Esophagus muscularis mucosa (tissue), 4 donors: ENCODE data around the gene CDC6. TPM values are rescaled to one million over a fixed set of nuclear protein-coding genes. Genes with fewer than 3 reads are reported as not detected.

ENCODE experiments used
- DNase-seq: peaks from one replicate; pipeline ENCODE4 v3.0.0-alpha.2; 2017; ENCODE audit errors: extremely low spot score
- H3K27ac ChIP-seq, 4 donors: fragments of 200-600 bp; sonication (generic); replicated peaks in 1 of 4; 1 replicate in 3 of 4; 2 replicates in 1 of 4; pipeline ENCODE4 v1.5.1; 2016 to 2019; ENCODE audit warnings: mild to moderate bottlenecking in 1 of 4
- H3K27me3 ChIP-seq, 4 donors: fragments of 200-600 bp; sonication (generic); one replicate each; pipeline versions ENCODE4 v1.5.1 to v1.6.0; 2016 to 2019
- H3K36me3 ChIP-seq, 4 donors: fragments of 200-600 bp; sonication (generic); one replicate each; pipeline ENCODE4 v1.5.1; 2016 to 2019
- H3K4me1 ChIP-seq, 4 donors: fragments of 200-600 bp; sonication (generic); one replicate each; pipeline ENCODE4 v1.5.1; 2016 to 2019
- H3K4me3 ChIP-seq, 4 donors: fragments of 200-600 bp; sonication (generic); 1 replicate in 2 of 4; 2 replicates in 2 of 4; pipeline ENCODE4 v1.5.1; 2016 to 2019; ENCODE audit warnings: mild to moderate bottlenecking in 4 of 4, moderate library complexity in 1 of 4
- H3K9me3 ChIP-seq, 4 donors: fragments of 200-600 bp; sonication (generic); 1 replicate in 3 of 4; 2 replicates in 1 of 4; pipeline ENCODE4 v1.5.1; 2016 to 2019
- CTCF ChIP-seq, 3 experiments: fragments of 200-600 bp in 2 of 3; fragments of 450-650 bp in 1 of 3; sonication (generic) in 2 of 3; IDR thresholded peaks; one replicate each; pipeline ENCODE4 v1.5.1; 2017 to 2019; ENCODE audit warnings: antibody characterized with exemption in 3 of 3, mild to moderate bottlenecking in 2 of 3, moderate library complexity in 1 of 3
- EP300 ChIP-seq: sonication (generic); formaldehyde crosslinking; IDR thresholded peaks from one replicate; pipeline ENCODE4 v1.6.1; 2017; ENCODE audit warnings: antibody characterized with exemption
- POLR2A ChIP-seq: fragments of 450-650 bp; IDR thresholded peaks from one replicate; pipeline ENCODE4 v1.6.1; 2017; ENCODE audit warnings: antibody characterized with exemption, moderate library complexity, mild to moderate bottlenecking, low read depth
- POLR2AphosphoS5 ChIP-seq, 2 donors: sonication (generic); formaldehyde crosslinking; IDR thresholded peaks; one replicate each; pipeline ENCODE4 v1.6.1; 2017; ENCODE audit warnings: antibody characterized with exemption in 2 of 2
- WGBS: methylation state at CpG from one replicate; pipeline ENCODE4 v1.1.5; 2018; 5-methylcytosine and 5-hydroxymethylcytosine counted together
- intact Hi-C: fragments of 100-400 bp; cut with DNase I; formaldehyde crosslinking; loops from one replicate; pipeline ENCODE4 v1.15.1; 2023
- total RNA-seq, 4 donors: library from RNA; depleted of rRNA; stranded (reverse); fragments of >200 nt; gene quantifications; one replicate each; pipeline versions ENCODE4 v1.1.0 to v1.2.1, GENCODE V29; 2016

Gene CDC6
- total RNA-seq, 4 donors from 2014 or later: 0.32 to 0.83 (median 0.44) TPM

DNA sequence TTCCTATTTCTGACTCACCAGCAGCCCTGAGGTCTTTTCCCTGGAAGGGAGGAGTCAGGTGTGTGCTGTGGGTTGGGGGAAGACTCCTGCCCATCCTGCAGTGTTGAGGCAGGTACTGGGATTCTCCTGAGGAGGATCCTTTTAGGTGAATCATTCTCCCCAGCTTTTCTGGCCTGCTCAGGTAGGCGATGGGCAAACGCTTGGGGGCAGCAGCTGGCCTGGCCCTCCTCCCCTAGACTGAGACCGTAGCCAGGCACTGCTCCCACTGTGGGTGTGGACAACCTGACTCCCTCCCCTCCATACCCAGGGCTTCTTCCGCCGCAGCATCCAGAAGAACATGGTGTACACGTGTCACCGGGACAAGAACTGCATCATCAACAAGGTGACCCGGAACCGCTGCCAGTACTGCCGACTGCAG, 61.8 kb downstream of the CDC6 start:
- Histone ChIP-seq H3K36me3 (peaks cover 10 to 62% (median 61%) of the 10 kb centered on the region in 4 donors), H3K27ac (peak overlapping the region; percentile 96 to 98 (median 96)), H3K4me3 (no peak overlapping the region), H3K27me3 (no peaks in the 10 kb centered on the region), H3K4me1 (peaks cover 74 to 94% (median 90%) of the 10 kb centered on the region in 4 donors), H3K9me3 (no peaks in the 10 kb centered on the region)
- whole genome bisulfite sequencing: 44% methylated on average over 2 of the region's 10 CpGs
- intact Hi-C loops: no loop called here
- TF ChIP-seq EP300: no peak
- peak in 1 of 2 donors; percentile 13 for TF ChIP-seq POLR2AphosphoS5 (IDR thresholded peaks at IDR 0.05)
- no peak for DNase-seq

GRCh38 chr17:40349895-40350688, 62.4 kb downstream of the CDC6 start:
- Histone ChIP-seq H3K36me3 (peaks cover 15 to 66% (median 66%) of the 10 kb centered on the region in 4 donors), H3K27ac (peak overlapping the region; percentile 96 to 98 (median 96)), H3K9me3 (no peaks in the 10 kb centered on the region), H3K4me3 (peak overlapping the region in 1 of 4 donors; percentile 8), H3K4me1 (peaks cover 73 to 94% (median 90%) of the 10 kb centered on the region in 4 donors), H3K27me3 (no peaks in the 10 kb centered on the region)
- TF ChIP-seq POLR2A (no peak), POLR2AphosphoS5 (IDR thresholded peaks at IDR 0.05) (peak in 1 of 2 donors; percentile 2), EP300 (no peak), CTCF (IDR thresholded peaks at IDR 0.05) (no peak)
- 31% methylated on average over 10 of the region's 19 CpGs for WGBS
- DNase-seq: no peak
- intact Hi-C loops: no loop called here

DNA sequence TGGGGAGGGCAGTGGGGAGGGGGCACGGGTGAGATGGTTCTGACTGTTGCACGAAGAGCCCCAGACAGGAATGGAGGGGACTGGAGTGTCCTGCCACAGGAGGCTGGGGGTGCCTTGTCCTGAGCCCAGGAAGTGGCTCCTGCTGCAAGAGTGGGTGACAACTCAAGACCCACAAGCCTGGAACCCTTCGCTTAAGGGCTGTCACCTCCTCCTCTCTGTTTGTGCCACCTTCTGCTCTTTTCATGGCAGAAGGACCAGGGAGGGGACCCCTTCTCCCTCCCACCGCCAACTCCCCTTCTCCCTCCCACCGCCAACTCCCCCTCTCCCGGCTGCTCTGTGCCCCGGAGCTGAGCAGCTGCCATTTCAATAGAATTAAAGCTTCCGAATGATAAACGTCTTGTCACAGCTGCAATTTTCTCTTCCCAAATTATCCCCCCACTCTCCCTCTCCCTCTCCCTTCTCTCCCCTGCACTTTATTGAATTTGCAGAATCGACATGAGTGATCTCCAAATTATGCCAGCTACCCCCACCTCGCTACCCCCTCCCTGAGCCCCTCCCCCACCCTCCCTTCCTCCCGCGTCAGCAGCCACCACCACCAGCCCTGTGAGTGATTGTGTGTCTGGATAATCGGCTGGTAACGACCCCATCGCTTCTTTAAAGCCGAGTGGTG, 63.1 kb downstream of the CDC6 start:
- Histone ChIP-seq H3K27ac (peak overlapping the region; percentile 44 to 98 (median 96)), H3K36me3 (peaks cover 20 to 73% (median 73%) of the 10 kb centered on the region in 4 donors), H3K4me3 (no peak overlapping the region), H3K4me1 (peaks cover 72 to 94% (median 90%) of the 10 kb centered on the region in 4 donors), H3K27me3 (no peaks in the 10 kb centered on the region), H3K9me3 (no peaks in the 10 kb centered on the region)
- TF ChIP-seq POLR2AphosphoS5 (IDR thresholded peaks at IDR 0.05) (no peak), POLR2A (no peak), EP300 (no peak)
- WGBS: 64% methylated on average over 17 of the region's 17 CpGs
- no peak for DNase-seq
- intact Hi-C loops: no loop called here

DNA sequence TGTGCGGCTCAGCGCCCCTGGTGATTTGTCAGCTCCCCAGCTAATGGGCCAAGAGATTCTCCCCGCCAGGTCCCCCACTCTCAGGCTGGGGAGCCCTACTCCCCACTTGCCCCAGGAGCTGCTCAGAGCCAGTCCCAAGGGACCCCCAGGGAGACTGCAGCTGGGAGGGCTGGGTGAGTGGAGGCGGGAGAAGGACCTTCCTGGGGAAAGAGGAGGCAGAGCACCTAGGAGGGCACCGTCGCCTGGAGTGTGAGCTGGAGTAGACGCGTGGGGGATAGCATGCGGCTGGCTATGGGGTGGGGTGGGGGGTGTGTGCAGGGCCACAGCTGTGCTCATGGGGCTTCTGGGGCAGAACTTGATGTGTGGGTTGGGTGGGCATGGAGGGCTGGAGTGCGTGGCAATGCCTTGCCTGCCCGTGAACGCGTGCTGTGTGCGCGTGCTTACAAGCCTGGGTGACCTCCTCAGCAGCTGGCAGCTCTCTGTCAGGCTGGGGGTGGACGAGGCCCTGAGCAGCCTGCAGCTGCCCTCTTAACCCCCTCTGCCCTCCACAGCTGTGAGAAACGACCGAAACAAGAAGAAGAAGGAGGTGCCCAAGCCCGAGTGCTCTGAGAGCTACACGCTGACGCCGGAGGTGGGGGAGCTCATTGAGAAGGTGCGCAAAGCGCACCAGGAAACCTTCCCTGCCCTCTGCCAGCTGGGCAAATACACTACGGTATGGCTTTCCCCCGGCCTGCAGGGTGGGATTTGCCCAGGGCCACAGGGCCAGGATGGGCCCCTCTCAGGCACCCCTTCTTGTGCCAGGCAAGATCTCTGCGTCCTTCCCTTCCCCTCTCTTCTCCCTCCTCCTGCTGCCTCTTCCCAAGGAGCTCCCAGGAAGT, 63.9 kb downstream of the CDC6 start:
- TF ChIP-seq POLR2A (no peak), EP300 (no peak), CTCF (IDR thresholded peaks at IDR 0.05) (no peak), POLR2AphosphoS5 (IDR thresholded peaks at IDR 0.05) (no peak)
- intact Hi-C loops: no loop called here
- Histone ChIP-seq H3K9me3 (no peaks in the 10 kb centered on the region), H3K27ac (peak overlapping the region; percentile 44 to 98 (median 96)), H3K4me3 (no peak overlapping the region), H3K36me3 (peaks cover 26 to 81% (median 79%) of the 10 kb centered on the region in 4 donors), H3K4me1 (peaks cover 64 to 92% (median 89%) of the 10 kb centered on the region in 4 donors), H3K27me3 (no peaks in the 10 kb centered on the region)
- DNase-seq: no peak
- 84% methylated on average over 21 of the region's 27 CpGs for WGBS

DNA sequence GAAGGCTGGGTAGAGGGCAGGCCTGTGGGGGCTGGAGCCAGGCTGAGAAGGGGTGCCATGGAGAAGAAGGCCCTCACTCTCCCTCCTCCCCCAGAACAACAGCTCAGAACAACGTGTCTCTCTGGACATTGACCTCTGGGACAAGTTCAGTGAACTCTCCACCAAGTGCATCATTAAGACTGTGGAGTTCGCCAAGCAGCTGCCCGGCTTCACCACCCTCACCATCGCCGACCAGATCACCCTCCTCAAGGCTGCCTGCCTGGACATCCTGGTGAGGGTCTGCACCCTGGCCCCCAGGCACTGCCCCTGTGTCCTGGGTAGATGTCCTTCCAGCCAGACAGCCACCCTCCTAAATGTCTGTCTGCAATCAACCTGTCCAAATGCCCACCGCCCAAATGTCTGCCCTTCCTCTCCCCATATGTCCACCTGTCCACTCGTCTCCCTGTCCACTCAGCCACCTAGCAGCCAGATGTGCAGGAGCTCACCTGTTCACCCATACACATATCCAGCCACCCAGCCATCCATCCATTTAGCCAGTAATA, 64.6 kb downstream of the CDC6 start:
- no peak for DNase-seq
- Histone ChIP-seq H3K4me3 (no peak overlapping the region), H3K4me1 (peaks cover 57 to 89% (median 83%) of the 10 kb centered on the region in 4 donors), H3K27me3 (no peaks in the 10 kb centered on the region), H3K36me3 (peaks cover 26 to 81% (median 79%) of the 10 kb centered on the region in 4 donors), H3K27ac (peak overlapping the region in 2 of 4 donors; percentile 96 to 98), H3K9me3 (no peaks in the 10 kb centered on the region)
- intact Hi-C loops: no loop called here
- 58% methylated on average over 3 of the region's 7 CpGs for WGBS
- no peak for TF ChIP-seq EP300
- TF ChIP-seq POLR2AphosphoS5 (IDR thresholded peaks at IDR 0.05): no peak
- no peak for TF ChIP-seq POLR2A
